GM19043 (cell line): ENCODE measurements around the gene ALDH1A1.

Source experiments
- ATAC-seq: cut with Tn5 transposase; IDR thresholded peaks from one replicate; pipeline ENCODE4 v1.9.1; 2021; ENCODE audit warnings: low read depth; ENCODE audit not compliant: unreplicated experiment

Gene ALDH1A1

GRCh38 chr9:72898784-72899733 lies 53.8 kb downstream of the ALDH1A1 start:
- no peak for ATAC-seq

GRCh38 chr9:72898360-72898759 lies 54.5 kb downstream of the ALDH1A1 start:
- no peak for ATAC-seq

- no peak for ATAC-seq
These were observed 55.7 kb downstream of the ALDH1A1 start for GRCh38 chr9:72897069-72897649.

- ATAC-seq = no peak
These were observed 56.4 kb downstream of the ALDH1A1 start for GRCh38 chr9:72896439-72896838.

- no peak for ATAC-seq
These were observed 57.7 kb downstream of the ALDH1A1 start for GRCh38 chr9:72895122-72895521.

GRCh38 chr9:72894342-72894741 lies 58.5 kb downstream of the ALDH1A1 start:
- ATAC-seq = no peak

- ATAC-seq = no peak
These were observed 59.4 kb downstream of the ALDH1A1 start for GRCh38 chr9:72893437-72893836.

- ATAC-seq = no peak
These were observed 61.8 kb downstream of the ALDH1A1 start for GRCh38 chr9:72891043-72891442.

- no peak for ATAC-seq
These were observed 63.9 kb downstream of the ALDH1A1 start for GRCh38 chr9:72888943-72889342.

- no peak for ATAC-seq
These were observed 64.8 kb downstream of the ALDH1A1 start for GRCh38 chr9:72888067-72888466.

- no peak for ATAC-seq
These were observed 66.5 kb downstream of the ALDH1A1 start for GRCh38 chr9:72886386-72886785.

- no peak for ATAC-seq
These were observed 68.3 kb downstream of the ALDH1A1 start for GRCh38 chr9:72884508-72884907.

GRCh38 chr9:72883875-72884274 lies 69.0 kb downstream of the ALDH1A1 start:
- ATAC-seq = no peak

GRCh38 chr9:72882117-72882775 lies 70.6 kb downstream of the ALDH1A1 start:
- ATAC-seq = no peak

GRCh38 chr9:72880821-72881220 lies 72.0 kb downstream of the ALDH1A1 start:
- no peak for ATAC-seq

GRCh38 chr9:72875221-72875620 lies 77.6 kb downstream of the ALDH1A1 start:
- ATAC-seq = no peak

- ATAC-seq = no peak
These were observed 78.5 kb downstream of the ALDH1A1 start for GRCh38 chr9:72874344-72874743.

- no peak for ATAC-seq
These were observed 79.4 kb downstream of the ALDH1A1 start for GRCh38 chr9:72873456-72873855.

GRCh38 chr9:72872718-72873117 lies 80.1 kb downstream of the ALDH1A1 start:
- ATAC-seq = no peak

GRCh38 chr9:72871685-72872084 lies 81.2 kb downstream of the ALDH1A1 start:
- ATAC-seq = no peak

- ATAC-seq = no peak
These were observed 88.5 kb downstream of the ALDH1A1 start for GRCh38 chr9:72864327-72864726.
